Colonic mucosa (tissue), 4 donors: ENCODE measurements around the gene ARHGAP12. TPM values are rescaled to one million over a fixed set of nuclear protein-coding genes. Genes with fewer than 3 reads are reported as not detected.

Experiments used
- DNase-seq: peaks from one replicate; pipeline ENCODE4 v3.0.0-alpha.2; 2020
- H3K27ac ChIP-seq: fragments of 200-600 bp; one replicate; pipeline ENCODE4 v1.8.0; 2021
- H3K27me3 ChIP-seq: fragments of 200-600 bp; one replicate; pipeline ENCODE4 v1.8.0; 2021
- H3K36me3 ChIP-seq: fragments of 200-600 bp; one replicate; pipeline ENCODE4 v1.8.0; 2021
- H3K4me1 ChIP-seq: fragments of 200-600 bp; one replicate; pipeline ENCODE4 v1.8.0; 2021; ENCODE audit warnings: mild to moderate bottlenecking
- H3K4me3 ChIP-seq: fragments of 200-600 bp; one replicate; pipeline ENCODE4 v1.8.0; 2021
- H3K9ac ChIP-seq, 2 donors: one replicate each; pipeline ENCODE4 v1.7.0; 2013; ENCODE audit warnings: control low read depth in 2 of 2, low read depth in 2 of 2, low read length in 2 of 2
- H3K9me3 ChIP-seq: fragments of 200-600 bp; one replicate; pipeline ENCODE4 v1.8.0; 2021
- intact Hi-C: fragments of 100-400 bp; cut with DNase I; formaldehyde crosslinking; loops from one replicate; pipeline ENCODE4 v1.14.1; 2022
- total RNA-seq, 2 donors: library from RNA; stranded (reverse); fragmentation: NEBNext Ultra II Directional in 1 of 2; extraction: Animal tissue kit (Norgen Biotek cat#: 25700) in 1 of 2; gene quantifications; one replicate each; pipeline ENCODE4 v1.2.1, GENCODE V29; 2021
- TF ChIP-seq, protein P1 (sequence below): fragments of 200-600 bp; IDR thresholded peaks from one replicate; pipeline ENCODE4 v1.8.0; 2022; ENCODE audit warnings: antibody characterized with exemption, mild to moderate bottlenecking
- donor health status: healthy.
- donor health status: DM: no; HTN: no; CAD: no.
- donor health status: DM: no; HTN: no; CAD: no.

The ARHGAP12 gene
- total RNA-seq, 2 donors from 2014 or later: 25.1 to 43.9 TPM

DNA sequence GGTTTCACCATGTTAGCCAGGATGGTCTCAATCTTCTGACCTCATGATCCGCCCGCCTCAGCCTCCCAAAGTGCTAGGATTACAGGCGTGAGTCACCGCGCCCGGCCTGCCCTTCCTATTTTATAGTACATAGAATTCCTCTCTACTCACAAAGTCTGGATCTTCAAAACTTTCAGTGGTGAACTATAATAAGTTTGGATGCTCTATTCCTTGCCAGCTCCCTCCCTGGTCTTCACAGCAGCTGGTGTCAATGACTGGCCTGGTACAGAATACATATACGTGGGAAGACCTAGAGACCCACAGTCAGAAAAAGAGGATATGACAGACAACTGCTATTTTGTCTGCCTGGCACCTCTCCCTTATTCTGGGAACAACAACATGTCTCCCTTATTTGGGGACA lies 40.8 kb downstream of the ARHGAP12 start:
- no peaks in the 10 kb centered on the region for H3K4me1 ChIP-seq
- no peak overlapping the region for H3K9ac ChIP-seq
- H3K36me3 ChIP-seq: no peaks in the 10 kb centered on the region
- TF ChIP-seq, protein P1, sequence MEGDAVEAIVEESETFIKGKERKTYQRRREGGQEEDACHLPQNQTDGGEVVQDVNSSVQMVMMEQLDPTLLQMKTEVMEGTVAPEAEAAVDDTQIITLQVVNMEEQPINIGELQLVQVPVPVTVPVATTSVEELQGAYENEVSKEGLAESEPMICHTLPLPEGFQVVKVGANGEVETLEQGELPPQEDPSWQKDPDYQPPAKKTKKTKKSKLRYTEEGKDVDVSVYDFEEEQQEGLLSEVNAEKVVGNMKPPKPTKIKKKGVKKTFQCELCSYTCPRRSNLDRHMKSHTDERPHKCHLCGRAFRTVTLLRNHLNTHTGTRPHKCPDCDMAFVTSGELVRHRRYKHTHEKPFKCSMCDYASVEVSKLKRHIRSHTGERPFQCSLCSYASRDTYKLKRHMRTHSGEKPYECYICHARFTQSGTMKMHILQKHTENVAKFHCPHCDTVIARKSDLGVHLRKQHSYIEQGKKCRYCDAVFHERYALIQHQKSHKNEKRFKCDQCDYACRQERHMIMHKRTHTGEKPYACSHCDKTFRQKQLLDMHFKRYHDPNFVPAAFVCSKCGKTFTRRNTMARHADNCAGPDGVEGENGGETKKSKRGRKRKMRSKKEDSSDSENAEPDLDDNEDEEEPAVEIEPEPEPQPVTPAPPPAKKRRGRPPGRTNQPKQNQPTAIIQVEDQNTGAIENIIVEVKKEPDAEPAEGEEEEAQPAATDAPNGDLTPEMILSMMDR: no peak
- intact Hi-C loops: no loop called here
- no peaks in the 10 kb centered on the region for H3K9me3 ChIP-seq
- no peak for DNase-seq
- H3K27me3 ChIP-seq: no peaks in the 10 kb centered on the region
- no peak overlapping the region for H3K4me3 ChIP-seq
- H3K27ac ChIP-seq: no peak overlapping the region

DNA sequence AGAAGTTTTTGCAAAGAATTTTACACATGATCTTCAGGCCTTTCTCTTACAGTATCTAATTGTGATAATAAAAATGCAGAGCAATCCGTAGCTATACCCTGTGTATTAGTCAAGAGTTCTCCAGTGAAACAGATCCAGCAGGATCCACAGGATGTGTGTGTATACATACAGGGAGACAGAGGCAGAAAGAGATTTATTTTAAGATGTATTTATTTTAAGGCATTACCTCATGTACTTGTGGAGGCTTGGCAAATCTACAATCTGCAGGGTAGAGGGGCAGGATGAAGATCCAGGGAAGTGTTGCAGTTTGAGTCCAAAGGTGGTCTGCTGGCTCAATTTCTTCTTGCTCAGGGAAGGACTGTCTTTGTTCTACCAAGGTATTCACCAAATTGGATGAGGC lies 41.7 kb downstream of the ARHGAP12 start:
- Histone ChIP-seq H3K4me1 (no peaks in the 10 kb centered on the region), H3K27me3 (no peaks in the 10 kb centered on the region), H3K9me3 (no peaks in the 10 kb centered on the region), H3K4me3 (no peak overlapping the region), H3K36me3 (no peaks in the 10 kb centered on the region), H3K27ac (no peak overlapping the region), H3K9ac (no peak overlapping the region)
- DNase-seq: no peak
- TF ChIP-seq, protein P1: no peak
- intact Hi-C loops: no loop called here

DNA sequence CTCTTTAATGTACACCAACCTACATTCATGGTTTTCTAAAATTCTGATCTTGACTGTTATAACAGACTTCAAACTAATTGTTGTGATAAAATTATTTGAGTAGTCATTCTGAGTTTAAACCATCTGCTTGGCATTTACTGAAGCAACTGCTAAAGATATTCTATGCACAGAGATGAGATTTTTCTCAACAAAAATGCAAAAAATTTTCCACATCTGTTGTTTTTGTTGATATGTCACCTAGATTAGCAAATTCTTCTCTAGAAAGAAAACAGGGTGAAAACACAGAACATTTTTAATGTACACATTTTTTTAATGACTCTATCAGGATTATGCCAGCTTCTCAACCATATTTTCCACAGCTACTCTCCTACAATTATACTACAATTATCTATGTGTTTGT lies 42.7 kb downstream of the ARHGAP12 start:
- intact Hi-C loops: no loop called here
- no peaks in the 10 kb centered on the region for H3K4me1 ChIP-seq
- H3K9ac ChIP-seq: no peak overlapping the region

DNA sequence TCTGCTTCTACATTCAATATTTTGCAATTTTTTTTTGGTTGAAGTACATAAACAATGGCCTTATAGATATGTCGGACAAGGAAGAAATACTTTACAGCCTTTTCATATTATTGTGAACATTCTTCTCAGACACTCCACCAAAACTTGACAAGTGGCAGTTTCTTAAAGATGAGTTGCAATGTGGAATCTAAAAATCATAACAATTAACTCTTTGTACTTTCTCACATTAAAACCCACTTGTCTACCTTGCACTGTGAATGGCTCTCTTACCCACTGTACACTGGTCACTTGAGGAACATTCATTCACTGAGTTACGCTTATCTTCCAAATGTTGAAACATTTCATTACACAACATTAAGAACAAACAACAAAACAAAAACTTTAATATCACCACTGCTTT lies 44.2 kb downstream of the ARHGAP12 start:
- Histone ChIP-seq H3K4me1 (no peaks in the 10 kb centered on the region), H3K9ac (no peak overlapping the region), H3K9me3 (no peaks in the 10 kb centered on the region), H3K36me3 (no peaks in the 10 kb centered on the region), H3K4me3 (no peak overlapping the region), H3K27me3 (no peaks in the 10 kb centered on the region), H3K27ac (no peak overlapping the region)
- DNase-seq: no peak
- intact Hi-C loops: no loop called here
- TF ChIP-seq, protein P1: no peak

More for the DNA sequence above, 42.7 kb downstream of the ARHGAP12 start:
- no peaks in the 10 kb centered on the region for H3K9me3 ChIP-seq
- no peaks in the 10 kb centered on the region for H3K27me3 ChIP-seq
- no peak overlapping the region for H3K4me3 ChIP-seq
- TF ChIP-seq, protein P1: no peak
- no peak overlapping the region for H3K27ac ChIP-seq
- H3K36me3 ChIP-seq: no peaks in the 10 kb centered on the region
- DNase-seq: no peak

DNA sequence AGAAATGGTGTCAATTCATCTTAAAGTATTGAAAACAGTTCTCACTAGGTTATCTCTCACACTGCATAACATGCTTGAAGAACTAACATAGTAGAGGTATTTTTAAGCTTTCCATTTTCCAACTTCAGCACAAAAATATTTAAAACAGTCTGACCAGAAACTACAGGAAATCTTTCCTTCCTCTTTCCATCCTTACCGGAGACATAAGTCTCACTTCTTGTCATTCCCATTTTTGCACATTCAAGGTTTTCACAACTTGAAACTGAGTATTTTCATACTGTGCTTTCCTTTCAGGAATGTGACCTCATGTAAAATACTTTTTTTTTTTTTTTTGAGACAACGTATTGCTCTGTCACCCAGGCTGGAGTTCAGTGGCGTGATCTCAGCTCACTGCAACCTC lies 45.2 kb downstream of the ARHGAP12 start:
- DNase-seq: no peak
- Histone ChIP-seq H3K9me3 (no peaks in the 10 kb centered on the region), H3K4me3 (no peak overlapping the region), H3K27ac (no peak overlapping the region), H3K36me3 (no peaks in the 10 kb centered on the region), H3K4me1 (no peaks in the 10 kb centered on the region), H3K27me3 (no peaks in the 10 kb centered on the region), H3K9ac (no peak overlapping the region)
- intact Hi-C loops: no loop called here
- TF ChIP-seq, protein P1: no peak

DNA sequence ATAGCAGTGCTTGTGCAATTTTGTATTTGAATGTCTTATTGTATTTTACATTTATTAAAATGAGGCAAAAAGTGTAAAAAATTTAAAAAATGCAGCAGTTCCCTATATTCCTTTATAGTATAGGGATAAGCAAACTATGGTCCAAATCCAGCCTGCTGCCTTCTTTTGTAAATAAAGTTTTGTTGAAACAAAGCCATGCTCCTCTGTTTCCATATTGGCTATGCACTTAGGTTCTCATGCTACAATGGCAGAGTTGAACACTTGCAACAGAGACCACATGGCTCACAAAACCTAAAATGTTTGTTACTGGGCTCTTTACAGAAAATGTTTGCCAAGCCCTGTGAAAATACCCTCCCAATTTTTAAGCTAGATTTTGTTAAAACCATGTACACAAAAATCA lies 50.1 kb downstream of the ARHGAP12 start:
- H3K27ac ChIP-seq: no peak overlapping the region
- H3K9ac ChIP-seq: no peak overlapping the region
- H3K4me1 ChIP-seq: no peaks in the 10 kb centered on the region
- intact Hi-C loops: no loop called here
- no peaks in the 10 kb centered on the region for H3K9me3 ChIP-seq
- no peaks in the 10 kb centered on the region for H3K27me3 ChIP-seq
- H3K36me3 ChIP-seq: no peaks in the 10 kb centered on the region
- TF ChIP-seq, protein P1: no peak
- no peak overlapping the region for H3K4me3 ChIP-seq
- DNase-seq: no peak
